GM12865 (cell line): ENCODE results near the gene CBX3.

Experiments
- DNase-seq: peaks from one replicate; pipeline ENCODE4 v3.0.0; 2010; ENCODE audit warnings: low read depth
- H3K4me3 ChIP-seq: 2 replicates; pipeline ENCODE4 v1.5.1; 2011; ENCODE audit warnings: mild to moderate bottlenecking, low read depth, low read length, control low read depth
- TF ChIP-seq, protein P1 (sequence below): IDR thresholded peaks from 2 replicates; pipeline ENCODE4 v1.5.1; 2011; ENCODE audit warnings: low read length, control low read depth, low read depth, inconsistent platforms; ENCODE audit not compliant: insufficient read depth; ENCODE audit errors: missing control alignments

CBX3 gene

DNA sequence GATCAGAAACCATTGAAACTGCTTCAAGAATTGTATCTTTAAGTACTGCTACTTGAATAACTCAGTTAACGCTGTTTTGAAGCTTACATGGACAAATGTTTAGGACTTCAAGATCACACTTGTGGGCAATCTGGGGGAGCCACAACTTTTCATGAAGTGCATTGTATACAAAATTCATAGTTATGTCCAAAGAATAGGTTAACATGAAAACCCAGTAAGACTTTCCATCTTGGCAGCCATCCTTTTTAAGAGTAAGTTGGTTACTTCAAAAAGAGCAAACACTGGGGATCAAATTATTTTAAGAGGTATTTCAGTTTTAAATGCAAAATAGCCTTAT lies 15.7 kb upstream of the CBX3 start:
- TF ChIP-seq, protein P1, sequence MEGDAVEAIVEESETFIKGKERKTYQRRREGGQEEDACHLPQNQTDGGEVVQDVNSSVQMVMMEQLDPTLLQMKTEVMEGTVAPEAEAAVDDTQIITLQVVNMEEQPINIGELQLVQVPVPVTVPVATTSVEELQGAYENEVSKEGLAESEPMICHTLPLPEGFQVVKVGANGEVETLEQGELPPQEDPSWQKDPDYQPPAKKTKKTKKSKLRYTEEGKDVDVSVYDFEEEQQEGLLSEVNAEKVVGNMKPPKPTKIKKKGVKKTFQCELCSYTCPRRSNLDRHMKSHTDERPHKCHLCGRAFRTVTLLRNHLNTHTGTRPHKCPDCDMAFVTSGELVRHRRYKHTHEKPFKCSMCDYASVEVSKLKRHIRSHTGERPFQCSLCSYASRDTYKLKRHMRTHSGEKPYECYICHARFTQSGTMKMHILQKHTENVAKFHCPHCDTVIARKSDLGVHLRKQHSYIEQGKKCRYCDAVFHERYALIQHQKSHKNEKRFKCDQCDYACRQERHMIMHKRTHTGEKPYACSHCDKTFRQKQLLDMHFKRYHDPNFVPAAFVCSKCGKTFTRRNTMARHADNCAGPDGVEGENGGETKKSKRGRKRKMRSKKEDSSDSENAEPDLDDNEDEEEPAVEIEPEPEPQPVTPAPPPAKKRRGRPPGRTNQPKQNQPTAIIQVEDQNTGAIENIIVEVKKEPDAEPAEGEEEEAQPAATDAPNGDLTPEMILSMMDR, result no peak
- peak; percentile 49 for DNase-seq
- H3K4me3 ChIP-seq, result no peak overlapping the region

DNA sequence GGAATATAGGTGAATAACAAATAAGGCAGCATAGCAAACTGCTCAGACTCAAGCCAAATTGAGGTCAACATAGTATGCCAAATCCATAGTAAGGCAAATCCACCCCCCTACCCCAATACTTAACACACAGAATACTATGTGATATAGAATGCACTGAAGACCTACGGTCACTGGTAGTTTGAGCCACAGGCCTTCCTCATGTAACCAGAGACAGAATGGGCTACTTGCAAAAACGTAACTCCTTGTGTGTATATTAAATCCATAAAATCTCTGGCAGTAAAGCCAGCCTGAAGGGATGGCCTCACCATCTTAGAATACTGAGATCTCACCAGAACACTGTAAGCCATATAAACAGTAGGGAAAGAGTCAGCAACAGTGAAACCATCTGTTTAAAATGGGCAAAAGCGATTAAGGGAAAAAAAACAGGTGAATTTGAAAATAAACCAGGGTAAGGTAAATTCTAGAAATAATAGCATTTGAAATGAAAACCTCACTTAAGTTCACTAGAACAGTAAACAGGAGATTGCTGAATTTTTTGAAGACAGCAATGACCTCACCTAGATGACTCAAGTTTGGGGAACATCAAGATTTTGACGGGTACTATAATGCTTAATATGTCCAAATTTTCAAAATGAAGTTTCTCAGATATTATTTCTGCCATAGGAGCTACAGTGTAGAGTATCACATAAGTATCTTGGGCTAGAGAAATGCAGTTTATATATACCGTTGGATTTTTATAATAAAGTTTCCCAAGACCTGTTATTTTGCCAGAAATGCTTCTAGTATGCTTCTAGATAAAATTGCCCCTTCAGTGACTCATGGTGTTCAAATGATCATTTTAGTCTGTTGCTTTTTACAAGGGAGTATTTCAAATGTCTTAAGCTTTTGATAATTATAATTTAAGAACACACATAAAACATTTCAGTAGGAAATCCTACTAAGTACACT lies 14.9 kb upstream of the CBX3 start:
- DNase-seq, result no peak
- TF ChIP-seq, protein P1, result no peak
- H3K4me3 ChIP-seq, result no peak overlapping the region

DNA sequence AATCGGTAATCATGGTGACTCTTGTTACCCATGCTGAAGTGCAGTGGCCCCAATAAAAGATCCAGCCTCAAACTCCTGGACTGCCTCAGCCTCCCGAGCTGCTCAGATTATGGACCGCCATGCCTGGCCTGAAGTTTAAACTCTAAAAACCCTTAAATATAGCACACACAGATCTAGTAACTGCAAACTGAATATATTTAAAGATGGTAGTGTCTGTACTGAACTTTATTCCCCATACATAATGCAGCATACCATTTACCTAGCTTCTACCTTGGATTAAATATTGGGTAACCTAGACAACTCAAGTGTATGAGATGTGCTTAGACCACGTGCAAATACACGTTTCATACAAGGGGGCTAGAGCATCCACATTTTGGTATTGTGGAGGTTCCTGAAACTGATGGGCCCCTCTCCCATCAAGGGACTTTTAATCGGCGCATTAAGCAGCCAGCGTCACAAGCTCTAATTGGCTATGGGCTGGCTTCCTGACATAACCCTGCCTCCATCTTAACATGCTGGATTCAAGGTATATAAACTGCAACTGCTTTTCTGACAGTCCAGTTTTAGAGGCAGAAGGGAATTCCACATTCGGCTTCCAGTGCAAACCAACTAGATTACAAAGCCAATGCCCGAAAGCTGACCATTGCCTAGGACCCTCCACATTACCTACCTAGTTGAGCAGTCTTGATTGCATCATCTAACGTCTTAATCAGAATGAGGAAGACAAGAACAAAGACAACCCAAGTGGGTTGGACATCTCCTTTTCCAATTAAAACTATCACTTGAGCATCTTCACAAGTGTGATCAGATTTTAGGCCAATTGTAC lies 14.0 kb upstream of the CBX3 start:
- DNase-seq, result peak; percentile 57
- TF ChIP-seq, protein P1, result no peak
- H3K4me3 ChIP-seq, result no peak overlapping the region

DNA sequence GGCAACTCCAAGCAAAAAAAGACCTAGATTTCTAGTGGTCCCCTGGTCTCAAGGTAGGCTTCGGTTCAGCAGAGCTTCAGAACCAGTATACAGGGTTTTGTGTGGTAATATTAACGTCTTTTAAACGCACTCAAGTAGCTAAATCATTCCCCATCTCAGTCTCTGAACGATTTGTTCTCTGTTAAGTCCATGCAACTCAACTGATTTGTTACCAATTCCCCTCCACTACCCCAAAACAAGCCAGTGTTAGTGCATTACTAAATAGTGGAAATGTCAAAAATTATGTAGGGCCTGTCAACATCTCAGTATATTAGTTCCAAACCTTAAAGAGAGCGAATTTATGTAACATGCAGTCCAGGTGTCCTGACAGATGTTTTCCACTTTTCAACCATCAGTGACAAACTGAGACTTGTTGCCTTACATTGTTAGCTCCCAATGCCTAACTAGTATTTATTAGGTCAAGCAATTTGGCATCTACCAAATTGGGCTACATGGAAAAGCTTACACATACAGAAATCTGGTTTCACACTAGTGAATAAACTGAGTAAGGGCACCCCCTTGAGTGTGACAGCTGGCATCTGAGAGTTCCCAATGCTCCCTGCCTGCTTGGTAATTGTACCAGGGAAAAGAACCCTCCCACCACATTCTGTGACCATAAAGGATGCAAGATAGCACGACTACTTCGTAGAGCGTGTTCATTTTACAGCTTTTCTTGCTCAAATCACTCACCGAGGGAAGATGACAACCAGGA lies 13.2 kb upstream of the CBX3 start:
- H3K4me3 ChIP-seq, result no peak overlapping the region
- TF ChIP-seq, protein P1, result no peak
- peak; percentile 42 for DNase-seq

DNA sequence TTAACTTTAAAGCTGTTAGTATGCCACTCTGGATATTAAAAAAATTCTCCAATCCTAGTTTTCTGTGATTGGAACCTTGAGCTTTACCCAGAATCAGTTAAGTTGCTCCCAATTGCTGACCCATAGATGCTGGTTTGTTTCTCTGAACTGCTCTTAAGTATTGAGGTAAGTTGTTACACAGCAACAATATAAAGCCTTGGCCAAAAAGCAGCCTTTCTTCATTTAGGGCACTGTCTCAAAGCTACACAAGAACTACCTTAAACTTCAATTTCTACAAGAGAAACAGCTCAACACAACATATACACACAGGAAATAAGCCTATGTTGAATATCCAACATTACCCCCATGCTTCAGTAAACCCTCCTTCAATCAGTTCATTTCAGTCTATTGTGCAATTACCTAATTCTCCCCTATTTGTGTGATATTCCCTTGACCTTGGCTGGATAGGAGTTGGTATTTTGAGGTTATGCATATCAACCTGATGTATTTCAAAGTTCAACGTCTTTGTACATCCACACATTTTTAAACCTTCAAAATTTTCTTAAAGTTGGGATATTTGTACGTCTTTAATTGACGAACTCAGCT lies 12.5 kb upstream of the CBX3 start:
- no peak for DNase-seq
- no peak overlapping the region for H3K4me3 ChIP-seq
- TF ChIP-seq, protein P1, result no peak

DNA sequence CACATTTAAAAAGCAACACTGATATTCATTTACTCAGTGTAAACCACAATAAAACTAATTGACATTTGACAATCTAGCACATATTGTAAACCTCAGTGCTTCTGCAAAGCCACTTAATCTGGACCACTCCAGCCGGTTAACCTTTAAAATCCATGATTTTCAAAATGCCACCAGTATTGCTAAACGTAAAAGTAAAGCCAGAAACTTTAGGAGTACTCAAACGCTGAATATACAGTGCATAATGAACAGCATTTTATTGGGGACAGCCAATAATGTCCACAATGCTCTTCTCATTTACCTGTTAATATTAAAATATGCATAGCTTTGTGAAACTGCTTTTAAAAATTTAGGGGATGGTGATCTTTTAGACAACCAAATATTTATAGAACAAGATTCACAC lies 11.8 kb upstream of the CBX3 start:
- TF ChIP-seq, protein P1, result no peak
- no peak for DNase-seq
- no peak overlapping the region for H3K4me3 ChIP-seq
